HG03442 (cell line): ENCODE results near the gene EEF2.

Experiments used
- ATAC-seq: cut with Tn5 transposase; IDR thresholded peaks from one replicate; pipeline ENCODE4 v1.9.1; 2021; ENCODE audit warnings: mild to moderate bottlenecking, moderate library complexity; ENCODE audit not compliant: unreplicated experiment

EEF2 gene

GRCh38 chr19:3986260-3987041 lies 1.2 kb upstream of the EEF2 start:
- ATAC-seq = no peak

- no peak for ATAC-seq
These were observed 488 bp upstream of the EEF2 start for GRCh38 chr19:3985643-3986259.

DNA sequence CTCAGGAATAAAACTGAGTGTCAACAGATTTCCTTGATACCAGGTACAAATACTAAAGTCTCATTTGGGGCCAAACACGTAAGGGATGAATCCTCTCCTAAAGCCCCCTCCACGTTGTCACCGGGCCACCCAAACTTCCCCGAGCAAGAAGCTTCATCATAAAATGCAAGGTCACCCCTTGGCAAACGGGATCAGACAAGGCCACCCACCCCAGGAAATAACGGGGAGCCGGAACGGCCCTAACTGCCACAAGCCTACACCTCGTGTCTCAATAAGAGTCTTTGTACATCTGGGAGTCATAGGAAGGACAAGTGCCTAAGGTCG lies 717 bp downstream of the EEF2 start:
- ATAC-seq = no peak

GRCh38 chr19:3983936-3984583 lies 1.2 kb downstream of the EEF2 start:
- no peak for ATAC-seq

GRCh38 chr19:3983542-3983914 lies 1.7 kb downstream of the EEF2 start:
- no peak for ATAC-seq

- ATAC-seq = no peak
These were observed 2.3 kb downstream of the EEF2 start for GRCh38 chr19:3982701-3983541.

- no peak for ATAC-seq
These were observed 3.3 kb downstream of the EEF2 start for GRCh38 chr19:3981736-3982681.

DNA sequence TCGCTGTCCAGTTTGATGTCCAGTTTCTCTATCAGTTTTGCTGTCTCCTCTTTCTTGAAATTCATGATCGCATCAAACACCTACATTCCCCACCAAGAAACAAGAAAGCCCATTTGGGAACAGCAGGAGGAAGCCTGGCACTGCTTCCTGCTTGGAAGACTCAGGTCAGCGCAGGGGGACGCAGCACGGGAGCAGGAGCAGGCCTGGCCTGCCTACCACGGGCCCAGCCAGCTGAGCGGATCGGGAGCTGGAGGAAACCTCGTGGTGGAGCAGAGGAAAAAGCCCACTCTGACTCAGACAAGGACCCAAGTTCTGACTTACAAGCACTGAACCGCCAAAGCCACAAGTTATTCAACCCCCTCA lies 3.9 kb downstream of the EEF2 start:
- ATAC-seq = no peak

GRCh38 chr19:3980353-3981251 lies 4.7 kb downstream of the EEF2 start:
- ATAC-seq = no peak

DNA sequence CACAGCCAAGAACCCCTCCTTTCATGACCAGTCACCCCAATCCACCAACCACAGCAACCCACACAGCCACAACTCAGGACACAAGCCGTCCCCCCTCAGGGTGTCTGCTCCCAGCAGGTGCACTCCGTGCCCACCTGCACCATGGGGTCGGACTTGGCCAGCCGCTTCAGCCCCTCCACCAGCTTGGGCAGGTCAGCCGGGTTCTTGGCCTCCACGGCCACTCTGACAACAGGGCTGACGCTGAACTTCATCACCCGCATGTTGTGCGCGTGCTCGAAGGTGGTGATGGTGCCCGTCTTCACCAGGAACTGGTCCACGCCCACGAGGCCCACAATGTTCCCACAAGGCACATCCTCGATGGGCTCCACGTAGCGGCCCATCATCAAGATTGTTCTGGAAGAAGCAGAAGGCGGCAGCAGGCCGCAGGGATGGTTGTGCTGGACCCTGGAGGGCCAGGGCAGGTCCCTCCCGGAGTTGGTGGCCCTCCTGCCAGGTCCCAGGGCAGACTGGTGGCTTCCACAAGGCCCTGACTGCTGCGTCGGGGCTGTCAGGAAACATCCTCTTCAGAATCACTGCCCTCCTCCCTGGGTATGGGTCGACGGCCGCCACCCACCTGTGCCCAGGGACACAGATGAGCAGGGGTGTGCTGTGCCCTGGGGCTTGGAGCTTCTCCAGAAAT lies 5.5 kb downstream of the EEF2 start:
- no peak for ATAC-seq

DNA sequence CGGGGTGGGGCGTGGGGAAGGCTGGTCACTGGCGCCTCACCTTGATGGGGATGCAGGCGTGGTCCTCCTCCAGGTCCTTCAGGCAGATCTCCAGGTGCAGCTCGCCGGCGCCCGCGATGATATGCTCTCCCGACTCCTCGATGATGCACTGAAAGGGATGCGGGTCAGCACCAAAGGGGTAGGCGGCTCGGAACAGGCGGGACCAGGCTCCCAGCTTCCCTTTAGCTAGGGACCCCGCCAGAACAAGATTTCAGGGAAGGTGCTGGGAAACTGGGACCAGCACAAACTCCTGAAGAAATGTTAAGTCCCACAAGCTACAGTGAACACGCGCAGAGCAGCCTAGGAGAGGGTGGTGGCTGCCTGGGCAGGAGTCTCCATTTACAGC lies 6.0 kb downstream of the EEF2 start:
- no peak for ATAC-seq

GRCh38 chr19:3978145-3978544 lies 7.1 kb downstream of the EEF2 start:
- ATAC-seq = no peak

- ATAC-seq = no peak
These were observed 7.8 kb downstream of the EEF2 start for GRCh38 chr19:3977242-3978143.

DNA sequence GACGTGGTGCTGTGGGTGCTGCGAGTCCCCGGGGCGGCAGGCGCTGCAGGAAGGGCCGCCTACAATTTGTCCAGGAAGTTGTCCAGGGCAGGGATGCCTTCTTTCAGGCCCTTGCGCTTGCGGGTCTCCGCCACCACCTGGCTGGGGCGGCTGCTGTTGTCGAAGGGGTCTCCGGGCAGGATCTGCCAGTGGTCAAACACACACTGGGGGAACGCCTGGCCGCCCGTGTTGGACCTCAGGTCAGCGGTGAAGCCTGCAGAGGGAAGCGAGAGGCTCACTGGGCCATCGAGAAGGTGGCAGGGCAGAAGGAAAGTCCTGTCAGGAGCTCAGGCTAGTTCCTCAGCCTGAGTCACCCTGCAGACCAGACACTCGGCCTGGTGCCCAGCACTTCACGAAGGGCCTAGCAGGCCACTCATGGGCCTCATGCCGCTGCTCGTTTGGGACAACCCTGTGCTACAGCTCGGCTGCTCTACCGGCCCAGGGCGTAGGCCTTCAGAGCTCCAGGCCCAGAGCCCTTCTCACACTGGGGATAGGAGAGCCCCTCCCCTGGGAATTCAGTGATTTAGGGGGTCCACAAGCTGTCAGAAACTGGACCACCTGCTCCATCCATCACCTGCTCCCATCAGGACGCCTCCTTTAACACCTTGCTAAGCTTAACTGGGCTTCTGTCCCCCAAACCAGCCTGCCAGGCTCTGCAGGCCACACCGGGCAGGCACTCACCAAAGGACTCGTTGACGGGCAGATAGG lies 8.6 kb downstream of the EEF2 start:
- ATAC-seq = no peak

DNA sequence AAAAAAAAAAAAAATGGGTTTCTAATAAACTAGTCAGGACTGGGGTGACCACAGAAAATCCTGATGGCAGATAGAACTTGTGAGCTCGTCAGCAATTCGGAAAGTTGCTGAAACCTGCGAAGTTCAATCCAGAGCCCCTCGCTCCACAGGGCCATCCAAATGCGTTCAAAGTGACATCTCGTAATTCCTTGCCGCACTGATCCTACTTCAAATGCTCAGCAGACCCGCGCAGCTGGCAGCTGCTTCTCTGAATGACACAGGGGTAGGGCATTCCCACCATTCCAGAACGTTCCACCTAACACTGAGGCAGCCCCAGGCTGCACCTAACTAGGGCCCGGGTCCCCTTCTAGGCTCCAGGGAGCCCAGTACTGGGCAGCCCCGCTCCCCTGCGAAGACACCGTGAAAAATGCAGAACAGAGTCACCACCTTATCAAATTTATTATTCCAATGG lies 9.6 kb downstream of the EEF2 start:
- ATAC-seq = no peak

DNA sequence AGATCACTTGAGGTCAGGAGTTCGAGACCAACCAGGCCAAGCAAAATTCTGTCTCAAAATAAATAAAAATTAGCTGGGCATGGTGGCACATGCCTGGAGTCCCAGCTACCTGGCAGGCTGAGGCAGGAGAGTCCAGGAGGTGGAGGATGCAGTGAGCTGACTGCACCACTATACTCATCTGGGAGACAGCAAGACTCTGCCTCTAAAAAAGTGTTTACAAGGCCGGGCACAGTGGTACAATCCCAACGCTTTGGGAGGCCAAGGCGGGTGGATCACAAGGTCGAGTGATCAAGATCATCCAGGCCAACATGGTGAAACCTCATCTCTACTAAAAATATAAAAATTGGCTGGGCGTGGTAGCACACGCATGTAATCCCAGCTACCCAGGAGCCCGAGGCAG lies 10.1 kb downstream of the EEF2 start:
- no peak for ATAC-seq
